Measurements from ENCODE around the gene SLC25A21. TPM values are rescaled to one million over a fixed set of nuclear protein-coding genes. Genes with fewer than 3 reads are reported as not detected.
"Not testable (repeated sequence)": the region's sequence is repeated elsewhere in the genome, so short reads cannot be mapped to it uniquely, and the experiment has no call there.

SLC25A21 gene
- total and polyA plus RNA-seq, 5 donors = 0.84 to 1.9 (median 1.3) TPM

DNA sequence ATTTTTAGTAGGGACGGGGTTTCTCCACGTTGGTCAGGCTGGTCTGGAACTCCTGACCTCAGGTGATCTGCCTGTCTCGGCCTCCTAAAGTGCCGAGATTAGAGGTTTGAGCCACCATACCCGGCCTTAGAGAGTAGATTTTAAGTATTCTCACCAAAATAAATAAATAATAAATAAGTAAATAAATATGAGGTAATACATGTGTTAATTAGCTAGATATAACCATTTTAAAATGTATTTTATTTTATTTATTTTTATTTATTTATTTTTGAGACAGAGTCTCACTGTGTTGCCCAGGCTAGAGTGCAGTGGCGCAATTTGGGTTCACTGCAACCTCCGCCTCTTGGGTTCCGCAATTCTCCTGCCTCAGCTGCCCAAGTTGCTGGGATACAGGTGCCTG lies 12.1 kb upstream of the SLC25A21 start:
- DNase-seq; H3K4me3 ChIP-seq (ENCODE audit: low read length); H3K4me1 ChIP-seq (ENCODE audit: control insufficient read depth, insufficient read depth, low read length); H3K9me3 ChIP-seq (ENCODE audit: control insufficient read depth, low read length); ATAC-seq; H3K27me3 ChIP-seq (ENCODE audit: control insufficient read depth, insufficient read depth); H3K27ac ChIP-seq (ENCODE audit: low read length); intact Hi-C loops (cut with DNase I): not testable (repeated sequence)
- WGBS = 85% methylated on average over 8 of the region's 8 CpGs

DNA sequence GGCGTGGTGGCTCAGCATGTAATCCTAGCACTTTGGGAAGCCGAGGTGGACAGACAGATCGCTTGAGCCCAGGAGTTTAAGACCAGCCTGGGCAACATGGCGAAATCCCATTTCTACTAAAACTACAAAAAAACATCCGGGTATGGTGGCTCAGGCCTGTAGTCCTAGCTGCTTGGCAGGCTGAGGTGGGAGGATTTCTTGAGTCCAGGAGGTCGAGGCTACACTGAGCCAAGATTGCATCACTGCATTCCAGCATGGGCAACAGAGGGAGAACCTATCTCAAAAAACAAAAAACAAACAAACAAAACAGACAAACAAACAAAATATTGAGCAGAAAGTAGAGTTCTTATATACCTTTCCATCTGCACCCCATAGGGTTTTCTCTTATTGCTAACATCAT lies 9.0 kb upstream of the SLC25A21 start:
- intact Hi-C loops (cut with DNase I) = no loop called here
- H3K9me3 ChIP-seq (ENCODE audit: control insufficient read depth, low read length) = no peaks in the 10 kb centered on the region
- no peak overlapping the region for H3K27ac ChIP-seq (ENCODE audit: low read length)
- DNase-seq (no peak), ATAC-seq (no peak)
- WGBS = 87% methylated on average over 6 of the region's 6 CpGs
- no peaks in the 10 kb centered on the region for H3K4me1 ChIP-seq (ENCODE audit: control insufficient read depth, insufficient read depth, low read length)
- no peaks in the 10 kb centered on the region for H3K27me3 ChIP-seq (ENCODE audit: control insufficient read depth, insufficient read depth)
- H3K4me3 ChIP-seq (ENCODE audit: low read length) = no peak overlapping the region

DNA sequence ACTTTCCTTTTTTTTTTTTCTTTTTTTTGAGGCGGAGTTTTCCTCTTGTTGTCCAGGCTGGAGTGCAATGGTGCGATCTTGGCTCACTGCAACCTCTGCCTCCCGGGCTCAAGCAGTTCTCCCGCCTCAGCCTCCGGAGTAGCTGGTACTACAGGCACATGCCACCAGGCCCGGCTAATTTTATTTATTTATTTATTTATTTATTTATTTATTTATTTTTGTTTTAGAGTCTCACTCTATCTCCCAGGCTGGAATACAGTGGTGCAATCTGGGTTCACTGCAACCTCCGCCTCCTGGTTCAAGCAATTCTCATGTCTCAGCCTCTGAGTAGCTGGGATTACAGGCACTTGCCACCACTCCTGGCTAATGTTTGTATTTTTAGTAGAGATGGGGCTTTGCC lies 8.5 kb upstream of the SLC25A21 start:
- 91% methylated on average over 7 of the region's 7 CpGs for WGBS
- DNase-seq; H3K4me1 ChIP-seq (ENCODE audit: control insufficient read depth, insufficient read depth, low read length); H3K27ac ChIP-seq (ENCODE audit: low read length); H3K4me3 ChIP-seq (ENCODE audit: low read length); intact Hi-C loops (cut with DNase I); ATAC-seq; H3K27me3 ChIP-seq (ENCODE audit: control insufficient read depth, insufficient read depth); H3K9me3 ChIP-seq (ENCODE audit: control insufficient read depth, low read length): not testable (repeated sequence)

DNA sequence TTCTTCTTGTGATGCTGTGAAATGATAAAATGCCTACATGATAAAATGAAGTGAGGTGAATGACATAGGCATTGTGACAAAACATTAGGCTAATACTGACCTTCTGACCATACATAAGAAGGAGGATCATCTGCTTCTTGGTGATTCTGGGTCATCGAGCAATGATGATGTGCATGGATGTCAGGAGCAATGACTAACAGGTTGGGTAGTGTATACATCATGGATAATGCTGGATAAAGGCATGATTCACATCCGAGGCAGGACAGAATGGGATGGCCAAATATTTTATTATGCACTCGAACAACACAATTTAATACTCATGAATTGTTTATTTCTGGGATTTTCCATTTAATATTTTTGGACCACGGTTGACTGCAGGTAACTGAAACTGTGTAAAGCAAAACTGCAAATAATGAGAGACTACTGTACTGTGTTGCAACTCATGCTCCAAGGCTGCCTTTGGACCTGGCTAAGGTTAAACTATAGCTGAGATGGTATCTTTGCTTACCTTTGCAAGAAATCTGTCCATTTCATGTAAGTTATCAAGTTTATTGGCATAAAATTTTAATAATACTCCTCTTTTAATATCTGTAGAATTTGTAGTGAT lies 7.6 kb upstream of the SLC25A21 start:
- H3K27me3 ChIP-seq (ENCODE audit: control insufficient read depth, insufficient read depth) = no peaks in the 10 kb centered on the region
- no peak overlapping the region for H3K27ac ChIP-seq (ENCODE audit: low read length)
- no peak overlapping the region for H3K4me3 ChIP-seq (ENCODE audit: low read length)
- ATAC-seq (no peak), DNase-seq (no peak)
- H3K4me1 ChIP-seq (ENCODE audit: control insufficient read depth, insufficient read depth, low read length) = peaks cover 2% of the 10 kb centered on the region
- no peaks in the 10 kb centered on the region for H3K9me3 ChIP-seq (ENCODE audit: control insufficient read depth, low read length)
- intact Hi-C loops (cut with DNase I) = no loop called here
- WGBS = 82% methylated on average over 4 of the region's 4 CpGs

DNA sequence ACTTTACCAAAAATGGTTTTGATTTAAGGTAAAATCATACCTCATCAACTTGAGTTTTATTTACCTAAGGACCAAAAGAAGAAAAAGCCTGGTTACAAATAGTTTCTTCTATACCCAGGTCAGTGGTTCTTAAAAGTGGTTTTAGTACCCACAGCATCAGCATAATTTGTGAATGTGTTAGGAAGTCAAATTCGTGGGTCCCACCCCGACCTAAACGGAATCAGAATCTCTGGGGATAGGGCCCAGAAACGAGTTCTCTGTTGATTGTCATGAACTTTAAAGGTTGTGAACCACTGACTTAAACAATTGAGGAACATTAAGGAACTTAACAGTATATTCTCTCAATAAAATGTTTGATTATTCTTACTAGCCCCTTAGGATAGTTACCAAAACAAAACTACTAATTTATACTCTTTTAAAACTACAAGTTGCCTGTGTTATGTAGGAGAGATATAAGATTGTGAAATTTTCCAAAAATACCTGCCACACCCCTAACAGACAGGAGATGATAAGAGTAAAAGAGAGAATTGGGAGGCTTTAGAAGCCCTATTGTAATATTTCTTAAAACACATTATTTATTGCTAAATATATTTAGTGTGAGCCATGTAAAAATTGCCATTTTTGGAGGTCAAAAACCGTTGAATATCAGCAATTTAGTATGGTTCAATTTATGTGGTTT lies 669 bp upstream of the SLC25A21 start:
- no peak for DNase-seq
- intact Hi-C loops (cut with DNase I) = no loop called here
- 57% methylated on average over 5 of the region's 5 CpGs for WGBS
- H3K27me3 ChIP-seq (ENCODE audit: control insufficient read depth, insufficient read depth) = no peaks in the 10 kb centered on the region
- H3K4me1 ChIP-seq (ENCODE audit: control insufficient read depth, insufficient read depth, low read length) = peaks cover 2% of the 10 kb centered on the region
- no peaks in the 10 kb centered on the region for H3K9me3 ChIP-seq (ENCODE audit: control insufficient read depth, low read length)
- no peak overlapping the region for H3K27ac ChIP-seq (ENCODE audit: low read length)
- H3K4me3 ChIP-seq (ENCODE audit: low read length) = peak overlapping the region; percentile 76
- ATAC-seq = no peak

DNA sequence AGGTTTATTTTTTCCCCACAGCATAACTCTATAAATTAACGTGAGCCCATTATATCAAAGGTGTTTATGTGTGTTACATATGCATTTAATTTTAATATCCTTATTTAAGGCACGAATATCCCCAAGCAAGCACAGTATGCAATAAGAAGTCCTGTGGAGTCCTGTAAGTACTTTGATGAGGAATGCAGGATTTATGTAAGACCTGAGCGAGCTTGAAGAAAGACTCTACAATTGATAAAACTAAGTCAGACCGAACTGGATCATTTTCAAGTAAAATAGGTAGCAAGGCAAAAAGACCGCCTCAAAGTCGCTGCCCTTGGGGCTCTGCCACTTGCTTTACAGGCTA lies 755 bp downstream of the SLC25A21 start:
- DNase-seq (no peak), ATAC-seq (peak; percentile 19 to 23)
- Histone ChIP-seq H3K27me3 (ENCODE audit: control insufficient read depth, insufficient read depth) (no peaks in the 10 kb centered on the region), H3K9me3 (ENCODE audit: control insufficient read depth, low read length) (no peaks in the 10 kb centered on the region), H3K27ac (ENCODE audit: low read length) (peak overlapping the region; percentile 94), H3K4me3 (ENCODE audit: low read length) (peak overlapping the region; percentile 76), H3K4me1 (ENCODE audit: control insufficient read depth, insufficient read depth, low read length) (peaks cover 2% of the 10 kb centered on the region)
- 2% methylated on average over 6 of the region's 6 CpGs for WGBS
- intact Hi-C loops (cut with DNase I) = no loop called here

DNA sequence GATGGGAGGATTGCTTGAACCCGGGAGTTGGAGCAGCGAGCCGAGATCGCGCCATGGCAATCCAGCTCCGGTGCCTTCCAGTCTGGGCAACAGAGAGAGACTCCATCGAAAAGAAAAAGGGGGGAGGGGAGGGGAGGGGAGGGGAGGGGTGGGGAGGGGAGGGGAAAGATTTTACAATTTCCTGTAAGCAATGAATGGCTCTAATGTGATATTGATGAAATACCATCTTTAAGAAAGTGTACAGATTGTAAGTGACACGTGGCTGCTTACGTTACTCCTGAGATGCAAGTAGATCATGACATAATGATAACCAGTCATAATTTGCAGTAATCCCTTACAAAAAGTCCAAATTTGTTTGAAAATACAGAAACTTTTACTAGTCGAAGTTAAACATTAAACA lies 1.4 kb downstream of the SLC25A21 start:
- ATAC-seq = no peak

DNA sequence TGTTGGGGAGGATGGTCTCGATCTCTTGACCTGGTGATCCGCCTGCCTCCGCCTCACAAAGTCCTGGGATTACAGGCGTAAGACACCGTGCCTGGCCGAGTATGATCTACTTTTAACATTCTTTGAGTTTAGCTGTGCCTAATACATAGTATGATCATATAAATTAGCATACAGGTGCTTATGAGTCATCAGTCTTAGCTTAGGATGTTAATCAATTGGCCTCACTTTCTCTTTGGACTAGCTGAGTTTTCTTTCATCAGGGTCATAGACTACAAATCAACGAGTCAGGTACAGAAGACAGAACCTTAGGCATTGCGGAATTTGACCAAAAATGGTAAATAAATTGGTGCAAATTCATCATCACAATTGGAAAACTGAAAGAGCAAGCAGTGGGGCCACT lies 2.2 kb downstream of the SLC25A21 start:
- Histone ChIP-seq H3K27me3 (ENCODE audit: control insufficient read depth, insufficient read depth) (no peaks in the 10 kb centered on the region), H3K27ac (ENCODE audit: low read length) (no peak overlapping the region), H3K4me1 (ENCODE audit: control insufficient read depth, insufficient read depth, low read length) (no peaks in the 10 kb centered on the region), H3K9me3 (ENCODE audit: control insufficient read depth, low read length) (no peaks in the 10 kb centered on the region), H3K4me3 (ENCODE audit: low read length) (no peak overlapping the region)
- WGBS = 92% methylated on average over 8 of the region's 8 CpGs
- ATAC-seq (no peak), DNase-seq (no peak)
- intact Hi-C loops (cut with DNase I) = no loop called here

More for the DNA sequence above, 1.4 kb downstream of the SLC25A21 start:
- intact Hi-C loops (cut with DNase I) = no loop called here
- no peak for DNase-seq
- Histone ChIP-seq H3K4me3 (ENCODE audit: low read length) (no peak overlapping the region), H3K27me3 (ENCODE audit: control insufficient read depth, insufficient read depth) (no peaks in the 10 kb centered on the region), H3K9me3 (ENCODE audit: control insufficient read depth, low read length) (no peaks in the 10 kb centered on the region), H3K27ac (ENCODE audit: low read length) (no peak overlapping the region), H3K4me1 (ENCODE audit: control insufficient read depth, insufficient read depth, low read length) (peaks cover under 1% of the 10 kb centered on the region)
- 79% methylated on average over 10 of the region's 10 CpGs for WGBS

DNA sequence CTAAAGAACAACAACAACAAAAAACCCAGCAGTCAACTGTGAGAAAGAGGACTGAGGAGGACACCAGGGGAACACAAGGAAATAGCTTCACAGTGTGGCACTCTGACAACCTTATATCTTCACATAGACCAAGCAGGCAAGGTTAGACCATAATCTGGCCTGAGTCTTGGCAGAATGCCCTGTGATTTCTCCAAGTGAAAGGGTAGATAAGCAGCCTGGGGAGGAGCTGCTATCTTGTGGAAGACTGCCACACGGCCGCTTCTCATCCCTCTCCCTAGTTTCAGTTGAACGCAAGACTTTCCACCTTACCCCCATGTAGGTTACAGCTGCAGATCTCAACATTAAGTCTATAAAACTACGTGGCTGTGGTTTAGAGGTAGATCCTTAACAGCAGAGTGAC lies 3.7 kb downstream of the SLC25A21 start:
- Histone ChIP-seq H3K9me3 (ENCODE audit: control insufficient read depth, low read length) (no peaks in the 10 kb centered on the region), H3K27me3 (ENCODE audit: control insufficient read depth, insufficient read depth) (no peaks in the 10 kb centered on the region), H3K27ac (ENCODE audit: low read length) (no peak overlapping the region), H3K4me1 (ENCODE audit: control insufficient read depth, insufficient read depth, low read length) (no peaks in the 10 kb centered on the region), H3K4me3 (ENCODE audit: low read length) (no peak overlapping the region)
- no peak for DNase-seq
- no peak for ATAC-seq
- WGBS = 53% methylated on average over 4 of the region's 4 CpGs
- intact Hi-C loops (cut with DNase I) = no loop called here

DNA sequence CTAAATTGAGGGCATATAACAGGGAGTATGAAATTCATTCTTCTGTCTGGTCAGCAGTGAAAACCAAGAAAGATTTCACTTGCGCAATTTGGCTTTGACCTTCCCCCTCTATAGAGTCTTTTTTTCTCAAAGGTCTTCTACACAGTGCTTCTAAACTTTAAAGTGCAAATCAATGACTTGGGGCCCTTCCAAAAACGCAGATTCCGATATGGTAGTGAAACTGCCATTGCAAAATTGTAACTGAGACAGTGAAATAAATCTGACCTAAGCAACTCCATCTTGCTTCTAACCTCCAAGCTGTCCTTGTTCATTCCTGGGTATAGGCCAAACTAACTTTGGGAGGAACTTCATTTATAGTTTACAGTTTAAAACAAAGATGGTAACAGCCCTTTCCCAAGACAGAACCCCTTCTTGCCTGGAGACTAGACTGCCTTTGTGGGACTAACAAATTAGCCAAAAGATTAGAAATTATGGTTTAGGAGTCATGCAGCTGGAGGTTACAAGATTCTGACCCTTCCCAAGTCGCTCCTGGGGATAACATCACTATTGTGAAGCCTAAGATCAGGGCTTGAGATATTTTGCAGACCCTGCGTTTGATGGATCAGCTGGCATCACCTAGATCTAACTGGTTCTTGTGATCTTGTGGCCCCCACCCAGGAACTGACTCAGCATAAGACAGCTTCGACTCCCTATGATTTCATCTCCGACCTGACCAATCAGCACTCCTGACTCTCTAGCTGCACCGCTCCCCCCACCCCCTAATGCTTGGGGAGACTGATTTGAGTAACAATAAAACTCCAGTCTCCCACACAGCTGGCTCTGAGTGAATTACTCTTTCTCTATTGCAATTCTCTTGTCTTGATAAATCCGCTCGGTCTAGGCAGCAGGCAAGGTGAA lies 5.0 kb downstream of the SLC25A21 start:
- no peak overlapping the region for H3K27ac ChIP-seq (ENCODE audit: low read length)
- intact Hi-C loops (cut with DNase I) = no loop called here
- H3K9me3 ChIP-seq (ENCODE audit: control insufficient read depth, low read length) = no peaks in the 10 kb centered on the region
- ATAC-seq (no peak), DNase-seq (no peak)
- no peaks in the 10 kb centered on the region for H3K4me1 ChIP-seq (ENCODE audit: control insufficient read depth, insufficient read depth, low read length)
- H3K27me3 ChIP-seq (ENCODE audit: control insufficient read depth, insufficient read depth) = no peaks in the 10 kb centered on the region
- WGBS = 77% methylated on average over 10 of the region's 10 CpGs
- H3K4me3 ChIP-seq (ENCODE audit: low read length) = no peak overlapping the region

DNA sequence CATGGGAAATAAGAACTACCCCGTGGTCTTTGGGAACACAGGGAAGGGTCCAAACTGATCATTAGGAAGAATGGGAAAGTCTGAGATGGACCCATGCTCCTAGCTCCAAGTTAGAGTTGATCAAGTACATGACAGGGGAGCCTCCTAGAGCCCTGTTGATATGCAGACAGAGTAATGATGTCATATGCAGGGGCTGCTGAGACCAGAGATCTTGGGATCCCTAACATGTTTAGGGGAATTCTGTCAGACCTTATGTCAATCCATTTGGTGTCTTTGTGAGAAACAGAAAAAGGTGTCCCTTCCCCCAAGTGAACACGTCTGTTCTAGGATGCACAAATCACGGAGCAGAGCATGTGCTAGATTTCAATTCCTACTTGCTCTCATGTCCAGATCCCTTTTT lies 6.6 kb downstream of the SLC25A21 start:
- ATAC-seq (no peak), DNase-seq (no peak)
- H3K4me3 ChIP-seq (ENCODE audit: low read length) = no peak overlapping the region
- no peaks in the 10 kb centered on the region for H3K27me3 ChIP-seq (ENCODE audit: control insufficient read depth, insufficient read depth)
- H3K4me1 ChIP-seq (ENCODE audit: control insufficient read depth, insufficient read depth, low read length) = no peaks in the 10 kb centered on the region
- no peaks in the 10 kb centered on the region for H3K9me3 ChIP-seq (ENCODE audit: control insufficient read depth, low read length)
- intact Hi-C loops (cut with DNase I) = no loop called here
- H3K27ac ChIP-seq (ENCODE audit: low read length) = no peak overlapping the region
- WGBS = 77% methylated on average over 3 of the region's 3 CpGs

Measured in right cardiac atrium (tissue), 5 donors.